Measurements from ENCODE around the gene SEPTIN12. TPM values are rescaled to one million over a fixed set of nuclear protein-coding genes. Genes with fewer than 3 reads are reported as not detected.

The SEPTIN12 gene
- total RNA-seq, 1 experiment from 2014 or later = not detected

DNA sequence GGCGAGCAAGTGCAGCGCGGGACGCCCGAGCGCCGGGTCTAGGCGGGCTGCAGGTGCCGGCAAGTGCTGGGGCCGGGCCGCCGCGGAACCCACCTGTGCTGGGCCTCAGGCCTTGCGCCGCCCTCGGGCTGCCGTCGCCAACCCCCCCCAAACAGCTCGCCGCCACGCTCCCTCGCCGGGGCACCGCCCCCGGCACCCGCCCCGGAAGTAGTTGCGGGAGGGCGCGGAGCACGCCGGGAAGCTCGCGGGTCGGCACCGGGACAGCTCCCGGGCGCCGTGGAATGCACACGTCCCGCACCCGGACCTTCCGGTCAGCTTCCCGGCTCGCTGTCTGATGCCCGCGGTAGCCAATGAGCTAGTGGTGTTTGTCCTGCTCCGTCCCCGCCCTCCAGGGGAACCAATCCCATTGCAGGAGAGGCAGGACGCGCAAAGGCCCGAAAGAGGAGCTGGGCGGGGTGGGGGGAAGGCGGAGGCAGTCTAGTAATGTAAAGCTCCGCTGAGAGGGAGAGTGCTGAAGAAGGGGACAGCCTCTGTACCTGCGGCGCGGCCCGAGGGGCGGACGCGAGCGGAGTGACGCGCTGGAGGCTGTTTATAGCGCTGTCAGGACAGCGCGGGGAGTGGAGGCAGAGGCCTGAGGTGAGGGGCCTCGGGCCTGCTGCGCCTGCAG, 53.9 kb downstream of the SEPTIN12 start, which contains the start of the genes ANKS3 and DNAAF8 (continued):
- TF ChIP-seq, protein P1, sequence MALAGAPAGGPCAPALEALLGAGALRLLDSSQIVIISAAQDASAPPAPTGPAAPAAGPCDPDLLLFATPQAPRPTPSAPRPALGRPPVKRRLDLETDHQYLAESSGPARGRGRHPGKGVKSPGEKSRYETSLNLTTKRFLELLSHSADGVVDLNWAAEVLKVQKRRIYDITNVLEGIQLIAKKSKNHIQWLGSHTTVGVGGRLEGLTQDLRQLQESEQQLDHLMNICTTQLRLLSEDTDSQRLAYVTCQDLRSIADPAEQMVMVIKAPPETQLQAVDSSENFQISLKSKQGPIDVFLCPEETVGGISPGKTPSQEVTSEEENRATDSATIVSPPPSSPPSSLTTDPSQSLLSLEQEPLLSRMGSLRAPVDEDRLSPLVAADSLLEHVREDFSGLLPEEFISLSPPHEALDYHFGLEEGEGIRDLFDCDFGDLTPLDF (CRISPR knock-in tag; IDR thresholded peaks at IDR 0.05) = 0 out of 2 replicates have a peak, but pooled peaks have one; percentile 18
- TF ChIP-seq, protein P2, sequence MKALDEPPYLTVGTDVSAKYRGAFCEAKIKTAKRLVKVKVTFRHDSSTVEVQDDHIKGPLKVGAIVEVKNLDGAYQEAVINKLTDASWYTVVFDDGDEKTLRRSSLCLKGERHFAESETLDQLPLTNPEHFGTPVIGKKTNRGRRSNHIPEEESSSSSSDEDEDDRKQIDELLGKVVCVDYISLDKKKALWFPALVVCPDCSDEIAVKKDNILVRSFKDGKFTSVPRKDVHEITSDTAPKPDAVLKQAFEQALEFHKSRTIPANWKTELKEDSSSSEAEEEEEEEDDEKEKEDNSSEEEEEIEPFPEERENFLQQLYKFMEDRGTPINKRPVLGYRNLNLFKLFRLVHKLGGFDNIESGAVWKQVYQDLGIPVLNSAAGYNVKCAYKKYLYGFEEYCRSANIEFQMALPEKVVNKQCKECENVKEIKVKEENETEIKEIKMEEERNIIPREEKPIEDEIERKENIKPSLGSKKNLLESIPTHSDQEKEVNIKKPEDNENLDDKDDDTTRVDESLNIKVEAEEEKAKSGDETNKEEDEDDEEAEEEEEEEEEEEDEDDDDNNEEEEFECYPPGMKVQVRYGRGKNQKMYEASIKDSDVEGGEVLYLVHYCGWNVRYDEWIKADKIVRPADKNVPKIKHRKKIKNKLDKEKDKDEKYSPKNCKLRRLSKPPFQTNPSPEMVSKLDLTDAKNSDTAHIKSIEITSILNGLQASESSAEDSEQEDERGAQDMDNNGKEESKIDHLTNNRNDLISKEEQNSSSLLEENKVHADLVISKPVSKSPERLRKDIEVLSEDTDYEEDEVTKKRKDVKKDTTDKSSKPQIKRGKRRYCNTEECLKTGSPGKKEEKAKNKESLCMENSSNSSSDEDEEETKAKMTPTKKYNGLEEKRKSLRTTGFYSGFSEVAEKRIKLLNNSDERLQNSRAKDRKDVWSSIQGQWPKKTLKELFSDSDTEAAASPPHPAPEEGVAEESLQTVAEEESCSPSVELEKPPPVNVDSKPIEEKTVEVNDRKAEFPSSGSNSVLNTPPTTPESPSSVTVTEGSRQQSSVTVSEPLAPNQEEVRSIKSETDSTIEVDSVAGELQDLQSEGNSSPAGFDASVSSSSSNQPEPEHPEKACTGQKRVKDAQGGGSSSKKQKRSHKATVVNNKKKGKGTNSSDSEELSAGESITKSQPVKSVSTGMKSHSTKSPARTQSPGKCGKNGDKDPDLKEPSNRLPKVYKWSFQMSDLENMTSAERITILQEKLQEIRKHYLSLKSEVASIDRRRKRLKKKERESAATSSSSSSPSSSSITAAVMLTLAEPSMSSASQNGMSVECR (CRISPR knock-in tag; IDR thresholded peaks at IDR 0.05; ENCODE audit: borderline replicate concordance) = peak; percentile 65; the same call in 1 of the 2 replicates
- TF ChIP-seq, protein P3, sequence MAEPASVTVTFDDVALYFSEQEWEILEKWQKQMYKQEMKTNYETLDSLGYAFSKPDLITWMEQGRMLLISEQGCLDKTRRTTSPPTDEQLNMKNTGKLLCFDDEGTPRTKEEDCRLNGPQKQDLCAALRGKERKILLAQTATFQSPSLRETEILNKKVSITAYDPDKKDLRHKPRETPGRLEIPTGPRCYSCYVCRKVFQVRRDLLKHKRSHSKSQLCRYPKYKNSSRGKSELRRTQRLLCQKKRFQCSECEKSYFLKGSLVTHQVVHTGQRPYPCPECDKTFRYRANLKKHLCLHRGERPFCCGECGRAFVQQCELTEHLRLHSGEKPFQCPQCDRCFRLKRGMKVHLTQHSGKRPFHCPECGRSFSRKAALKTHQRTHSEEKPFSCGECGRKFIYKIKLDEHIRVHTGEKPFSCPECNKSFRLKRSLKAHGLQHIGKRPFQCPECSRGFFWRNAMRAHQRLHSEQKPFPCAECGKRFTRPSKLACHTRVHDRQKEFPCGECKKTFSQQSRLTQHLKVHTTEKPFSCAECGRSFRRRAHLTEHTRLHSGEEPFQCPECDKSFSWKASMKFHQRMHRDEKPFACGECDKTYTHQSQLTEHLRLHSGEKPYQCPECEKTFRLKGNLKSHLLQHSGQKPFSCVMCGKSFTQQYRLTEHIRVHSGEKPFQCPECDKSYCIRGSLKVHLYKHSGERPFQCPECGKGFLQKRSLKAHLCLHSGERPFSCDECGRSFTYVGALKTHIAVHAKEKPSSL (CRISPR knock-in tag; conservative IDR thresholded peaks at IDR 0.05) = no peak
- no peak for TF ChIP-seq SMAD3 (CRISPR knock-in tag; IDR thresholded peaks at IDR 0.05; ENCODE audit: borderline replicate concordance)
- no peak for TF ChIP-seq HMGA2 (CRISPR knock-in tag; IDR thresholded peaks at IDR 0.05)
- TF ChIP-seq MXD4 (CRISPR knock-in tag; IDR thresholded peaks at IDR 0.05; ENCODE audit: borderline replicate concordance) = no peak
- 0 out of 2 replicates have a peak, but pooled peaks have one; percentile 29 for TF ChIP-seq ZNF317 (CRISPR knock-in tag; IDR thresholded peaks at IDR 0.05; ENCODE audit: borderline replicate concordance, low read depth)
- no peak for TF ChIP-seq ESRRA (CRISPR knock-in tag; IDR thresholded peaks at IDR 0.05; ENCODE audit: borderline replicate concordance)
- TF ChIP-seq, protein P4, sequence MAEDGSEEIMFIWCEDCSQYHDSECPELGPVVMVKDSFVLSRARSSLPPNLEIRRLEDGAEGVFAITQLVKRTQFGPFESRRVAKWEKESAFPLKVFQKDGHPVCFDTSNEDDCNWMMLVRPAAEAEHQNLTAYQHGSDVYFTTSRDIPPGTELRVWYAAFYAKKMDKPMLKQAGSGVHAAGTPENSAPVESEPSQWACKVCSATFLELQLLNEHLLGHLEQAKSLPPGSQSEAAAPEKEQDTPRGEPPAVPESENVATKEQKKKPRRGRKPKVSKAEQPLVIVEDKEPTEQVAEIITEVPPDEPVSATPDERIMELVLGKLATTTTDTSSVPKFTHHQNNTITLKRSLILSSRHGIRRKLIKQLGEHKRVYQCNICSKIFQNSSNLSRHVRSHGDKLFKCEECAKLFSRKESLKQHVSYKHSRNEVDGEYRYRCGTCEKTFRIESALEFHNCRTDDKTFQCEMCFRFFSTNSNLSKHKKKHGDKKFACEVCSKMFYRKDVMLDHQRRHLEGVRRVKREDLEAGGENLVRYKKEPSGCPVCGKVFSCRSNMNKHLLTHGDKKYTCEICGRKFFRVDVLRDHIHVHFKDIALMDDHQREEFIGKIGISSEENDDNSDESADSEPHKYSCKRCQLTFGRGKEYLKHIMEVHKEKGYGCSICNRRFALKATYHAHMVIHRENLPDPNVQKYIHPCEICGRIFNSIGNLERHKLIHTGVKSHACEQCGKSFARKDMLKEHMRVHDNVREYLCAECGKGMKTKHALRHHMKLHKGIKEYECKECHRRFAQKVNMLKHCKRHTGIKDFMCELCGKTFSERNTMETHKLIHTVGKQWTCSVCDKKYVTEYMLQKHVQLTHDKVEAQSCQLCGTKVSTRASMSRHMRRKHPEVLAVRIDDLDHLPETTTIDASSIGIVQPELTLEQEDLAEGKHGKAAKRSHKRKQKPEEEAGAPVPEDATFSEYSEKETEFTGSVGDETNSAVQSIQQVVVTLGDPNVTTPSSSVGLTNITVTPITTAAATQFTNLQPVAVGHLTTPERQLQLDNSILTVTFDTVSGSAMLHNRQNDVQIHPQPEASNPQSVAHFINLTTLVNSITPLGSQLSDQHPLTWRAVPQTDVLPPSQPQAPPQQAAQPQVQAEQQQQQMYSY (CRISPR knock-in tag; IDR thresholded peaks at IDR 0.05) = peak; percentile 50; the same call in 1 of the 2 replicates
- TF ChIP-seq, protein P5, sequence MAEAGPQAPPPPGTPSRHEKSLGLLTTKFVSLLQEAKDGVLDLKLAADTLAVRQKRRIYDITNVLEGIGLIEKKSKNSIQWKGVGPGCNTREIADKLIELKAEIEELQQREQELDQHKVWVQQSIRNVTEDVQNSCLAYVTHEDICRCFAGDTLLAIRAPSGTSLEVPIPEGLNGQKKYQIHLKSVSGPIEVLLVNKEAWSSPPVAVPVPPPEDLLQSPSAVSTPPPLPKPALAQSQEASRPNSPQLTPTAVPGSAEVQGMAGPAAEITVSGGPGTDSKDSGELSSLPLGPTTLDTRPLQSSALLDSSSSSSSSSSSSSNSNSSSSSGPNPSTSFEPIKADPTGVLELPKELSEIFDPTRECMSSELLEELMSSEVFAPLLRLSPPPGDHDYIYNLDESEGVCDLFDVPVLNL (CRISPR knock-in tag; IDR thresholded peaks at IDR 0.05; ENCODE audit: borderline replicate concordance, low read depth) = no peak
- TF ChIP-seq, protein P6, sequence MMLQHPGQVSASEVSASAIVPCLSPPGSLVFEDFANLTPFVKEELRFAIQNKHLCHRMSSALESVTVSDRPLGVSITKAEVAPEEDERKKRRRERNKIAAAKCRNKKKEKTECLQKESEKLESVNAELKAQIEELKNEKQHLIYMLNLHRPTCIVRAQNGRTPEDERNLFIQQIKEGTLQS (CRISPR knock-in tag; conservative IDR thresholded peaks at IDR 0.05) = no peak
- TF ChIP-seq PRRX2 (CRISPR knock-in tag; IDR thresholded peaks at IDR 0.05) = no peak
- TF ChIP-seq, protein P7, sequence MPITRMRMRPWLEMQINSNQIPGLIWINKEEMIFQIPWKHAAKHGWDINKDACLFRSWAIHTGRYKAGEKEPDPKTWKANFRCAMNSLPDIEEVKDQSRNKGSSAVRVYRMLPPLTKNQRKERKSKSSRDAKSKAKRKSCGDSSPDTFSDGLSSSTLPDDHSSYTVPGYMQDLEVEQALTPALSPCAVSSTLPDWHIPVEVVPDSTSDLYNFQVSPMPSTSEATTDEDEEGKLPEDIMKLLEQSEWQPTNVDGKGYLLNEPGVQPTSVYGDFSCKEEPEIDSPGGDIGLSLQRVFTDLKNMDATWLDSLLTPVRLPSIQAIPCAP (CRISPR knock-in tag; IDR thresholded peaks at IDR 0.05) = peak; percentile 62; the same call in 1 of the 2 replicates
- TF ChIP-seq, protein P8, sequence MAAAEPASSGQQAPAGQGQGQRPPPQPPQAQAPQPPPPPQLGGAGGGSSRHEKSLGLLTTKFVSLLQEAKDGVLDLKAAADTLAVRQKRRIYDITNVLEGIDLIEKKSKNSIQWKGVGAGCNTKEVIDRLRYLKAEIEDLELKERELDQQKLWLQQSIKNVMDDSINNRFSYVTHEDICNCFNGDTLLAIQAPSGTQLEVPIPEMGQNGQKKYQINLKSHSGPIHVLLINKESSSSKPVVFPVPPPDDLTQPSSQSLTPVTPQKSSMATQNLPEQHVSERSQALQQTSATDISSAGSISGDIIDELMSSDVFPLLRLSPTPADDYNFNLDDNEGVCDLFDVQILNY (CRISPR knock-in tag; IDR thresholded peaks at IDR 0.05) = peak; percentile 87; the same call in 1 of the 2 replicates
- TF ChIP-seq, protein P9, sequence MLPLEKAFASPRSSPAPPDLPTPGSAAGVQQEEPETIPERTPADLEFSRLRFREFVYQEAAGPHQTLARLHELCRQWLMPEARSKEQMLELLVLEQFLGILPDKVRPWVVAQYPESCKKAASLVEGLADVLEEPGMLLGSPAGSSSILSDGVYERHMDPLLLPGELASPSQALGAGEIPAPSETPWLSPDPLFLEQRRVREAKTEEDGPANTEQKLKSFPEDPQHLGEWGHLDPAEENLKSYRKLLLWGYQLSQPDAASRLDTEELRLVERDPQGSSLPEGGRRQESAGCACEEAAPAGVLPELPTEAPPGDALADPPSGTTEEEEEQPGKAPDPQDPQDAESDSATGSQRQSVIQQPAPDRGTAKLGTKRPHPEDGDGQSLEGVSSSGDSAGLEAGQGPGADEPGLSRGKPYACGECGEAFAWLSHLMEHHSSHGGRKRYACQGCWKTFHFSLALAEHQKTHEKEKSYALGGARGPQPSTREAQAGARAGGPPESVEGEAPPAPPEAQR (CRISPR knock-in tag; IDR thresholded peaks at IDR 0.05) = no peak
- TF ChIP-seq JAZF1 (CRISPR knock-in tag; IDR thresholded peaks at IDR 0.05) = no peak
- TF ChIP-seq CBFB (CRISPR knock-in tag; IDR thresholded peaks at IDR 0.05; ENCODE audit: low read depth) = no peak
- TF ChIP-seq FOXJ3 (CRISPR knock-in tag; IDR thresholded peaks at IDR 0.05; ENCODE audit: borderline replicate concordance) = no peak
- TF ChIP-seq, protein P10, sequence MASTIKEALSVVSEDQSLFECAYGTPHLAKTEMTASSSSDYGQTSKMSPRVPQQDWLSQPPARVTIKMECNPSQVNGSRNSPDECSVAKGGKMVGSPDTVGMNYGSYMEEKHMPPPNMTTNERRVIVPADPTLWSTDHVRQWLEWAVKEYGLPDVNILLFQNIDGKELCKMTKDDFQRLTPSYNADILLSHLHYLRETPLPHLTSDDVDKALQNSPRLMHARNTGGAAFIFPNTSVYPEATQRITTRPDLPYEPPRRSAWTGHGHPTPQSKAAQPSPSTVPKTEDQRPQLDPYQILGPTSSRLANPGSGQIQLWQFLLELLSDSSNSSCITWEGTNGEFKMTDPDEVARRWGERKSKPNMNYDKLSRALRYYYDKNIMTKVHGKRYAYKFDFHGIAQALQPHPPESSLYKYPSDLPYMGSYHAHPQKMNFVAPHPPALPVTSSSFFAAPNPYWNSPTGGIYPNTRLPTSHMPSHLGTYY (CRISPR knock-in tag; IDR thresholded peaks at IDR 0.05) = no peak
